ENCODE measurements around the gene ZNF750.
"Not testable (repeated sequence)": the region's sequence is repeated elsewhere in the genome, so short reads cannot be mapped to it uniquely, and the experiment has no call there.

The ZNF750 gene

GRCh38 chr17:82790391-82790790 lies 49.4 kb downstream of the ZNF750 start:
- no peak for DNase-seq

GRCh38 chr17:82789806-82790205 lies 50.0 kb downstream of the ZNF750 start:
- DNase-seq, result no peak

GRCh38 chr17:82789051-82789592 lies 50.7 kb downstream of the ZNF750 start:
- DNase-seq, result no peak

GRCh38 chr17:82788206-82789001 lies 51.4 kb downstream of the ZNF750 start:
- DNase-seq, result no peak

- no peak for DNase-seq
Measured at GRCh38 chr17:82787081-82787848, 52.6 kb downstream of the ZNF750 start.

- no peak for DNase-seq
Measured at GRCh38 chr17:82786427-82786826, 53.4 kb downstream of the ZNF750 start.

GRCh38 chr17:82785581-82785980 lies 54.2 kb downstream of the ZNF750 start:
- not testable (repeated sequence) for DNase-seq

- DNase-seq, result no peak
Measured at GRCh38 chr17:82783498-82783897, 56.3 kb downstream of the ZNF750 start.

- DNase-seq, result no peak
Measured at GRCh38 chr17:82782657-82783207, 57.1 kb downstream of the ZNF750 start.

- no peak for DNase-seq
Measured at GRCh38 chr17:82781894-82782274, 57.9 kb downstream of the ZNF750 start.

GRCh38 chr17:82780971-82781893 lies 58.6 kb downstream of the ZNF750 start:
- no peak for DNase-seq

- no peak for DNase-seq
Measured at GRCh38 chr17:82780195-82780594, 59.6 kb downstream of the ZNF750 start.

GRCh38 chr17:82779541-82779940 lies 60.3 kb downstream of the ZNF750 start:
- DNase-seq, result no peak
